Stimulated activated CD4-positive, alpha-beta T cell treated with anti-CD3 and anti-CD28 coated beads, Interleukin-4, amount 100 ng/mL, for 24 hours (primary cell): ENCODE data around the gene SIGLEC14.
"Not testable (repeated sequence)": the region's sequence is repeated elsewhere in the genome, so short reads cannot be mapped to it uniquely, and the experiment has no call there.

Experiments
- DNase-seq: peaks from one replicate; pipeline ENCODE4 v3.0.0-alpha.2; 2020

SIGLEC14 gene

GRCh38 chr19:51668216-51668615, 21.6 kb upstream of the SIGLEC14 start:
- DNase-seq: no peak

GRCh38 chr19:51664997-51665396, 18.4 kb upstream of the SIGLEC14 start:
- no peak for DNase-seq

DNA sequence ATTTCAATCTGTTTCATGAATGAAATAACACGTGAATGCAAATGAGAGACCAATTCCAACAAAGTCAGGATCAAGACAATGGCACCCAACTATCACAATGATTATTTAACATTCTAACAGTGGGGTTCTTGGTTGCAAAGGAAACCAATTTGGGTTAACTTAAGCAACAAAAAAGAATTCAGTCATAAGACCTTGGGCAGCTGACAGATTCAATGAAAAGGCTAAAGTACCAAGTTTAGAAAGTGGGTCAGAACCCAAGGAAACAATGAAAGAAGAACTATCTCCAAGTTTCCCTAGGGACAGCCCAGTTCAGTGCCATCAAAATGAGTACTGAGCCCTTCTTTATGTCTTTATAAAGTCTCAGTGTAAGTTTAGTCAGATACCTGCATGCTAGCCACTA, 17.5 kb upstream of the SIGLEC14 start:
- no peak for DNase-seq

DNA sequence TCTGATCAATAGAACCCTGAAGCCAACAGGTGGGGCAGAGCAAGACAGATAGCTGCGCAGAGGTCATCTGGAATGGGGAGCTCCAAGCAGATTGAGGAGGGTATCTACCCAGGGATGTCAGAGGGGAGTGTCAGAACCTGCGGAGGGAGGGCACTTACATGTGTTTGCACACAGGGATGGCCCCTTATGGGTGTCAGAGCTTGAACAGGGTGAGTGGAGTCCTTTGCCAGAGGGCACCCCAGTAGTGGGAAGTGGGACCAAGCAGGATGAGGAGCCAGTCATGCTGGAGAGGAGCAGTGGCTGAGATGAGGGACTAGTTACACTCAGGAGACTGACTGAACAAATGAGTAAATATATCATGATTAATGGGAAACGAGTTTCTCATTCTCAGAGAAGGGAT, 17.0 kb upstream of the SIGLEC14 start:
- no peak for DNase-seq

- peak; percentile 68 for DNase-seq
Measured at GRCh38 chr19:51660975-51661600, 14.5 kb upstream of the SIGLEC14 start.

DNA sequence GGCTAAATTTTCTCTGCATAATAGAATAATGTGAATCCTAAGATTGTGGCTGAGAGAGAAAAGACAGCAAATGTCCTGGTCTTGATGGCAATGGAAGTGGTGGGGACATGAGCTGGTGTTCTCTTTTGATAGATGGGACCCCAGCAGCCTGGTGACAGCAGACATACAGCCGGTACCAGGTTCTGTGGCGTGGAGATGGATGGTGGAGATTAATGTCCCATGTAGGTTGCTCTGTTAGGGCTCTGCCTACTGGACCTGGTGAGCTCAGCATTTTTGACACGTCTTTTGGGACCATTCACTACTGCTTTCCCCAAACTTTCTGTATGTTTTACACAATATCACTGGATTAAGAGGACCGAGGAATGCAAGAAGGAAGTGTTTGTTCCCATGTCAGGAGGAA, 8.2 kb upstream of the SIGLEC14 start:
- DNase-seq: no peak

- no peak for DNase-seq
Measured at GRCh38 chr19:51653162-51653561, 6.5 kb upstream of the SIGLEC14 start.

DNA sequence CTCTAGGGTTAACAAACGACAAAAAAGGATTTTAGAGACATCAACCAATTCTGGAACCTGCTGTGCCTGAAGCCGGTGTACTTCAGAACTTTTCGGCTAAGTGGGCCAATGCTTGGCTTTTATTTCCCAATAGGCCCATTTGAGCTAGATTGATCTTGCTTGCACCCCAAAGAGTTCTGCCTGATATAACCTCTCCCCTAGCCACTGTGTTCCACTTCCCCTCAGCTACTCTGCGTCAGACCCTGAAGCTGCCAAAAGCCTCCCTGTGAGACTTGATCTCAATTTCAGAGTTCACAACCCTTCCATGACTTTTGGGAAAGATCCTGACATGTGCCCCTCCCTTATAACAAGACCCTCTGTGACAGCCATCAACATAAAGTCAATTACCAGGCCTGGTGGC, 5.6 kb upstream of the SIGLEC14 start:
- no peak for DNase-seq

DNA sequence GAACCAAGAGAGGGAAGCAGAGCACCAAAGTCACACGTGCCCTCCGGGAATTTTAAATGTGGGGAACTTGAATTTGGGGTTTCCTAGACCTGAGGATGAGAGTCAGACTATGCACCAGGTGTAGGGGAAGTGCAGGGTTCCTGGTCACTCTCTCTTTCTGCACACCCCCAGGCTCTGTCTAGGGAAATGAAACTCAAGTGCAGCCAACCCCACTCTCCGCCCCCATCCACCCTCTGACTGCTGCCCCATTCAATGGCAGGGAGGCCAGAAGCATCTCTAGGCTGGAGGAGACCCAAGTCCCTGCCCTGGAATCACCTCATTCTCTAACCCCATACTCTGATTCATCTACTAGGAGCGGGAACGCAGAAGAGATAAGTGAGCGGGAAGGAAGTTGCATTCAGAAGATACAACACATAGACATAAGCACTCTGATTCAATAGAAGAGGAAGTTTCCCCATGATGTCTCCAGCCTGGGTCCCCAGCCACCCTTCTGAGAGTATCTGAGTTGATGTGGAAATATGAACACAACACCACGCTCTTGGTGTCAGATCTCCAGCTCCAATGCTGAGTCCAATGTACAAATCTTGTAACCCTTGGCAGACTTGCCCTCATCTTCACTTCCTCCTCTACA, 4.7 kb upstream of the SIGLEC14 start:
- no peak for DNase-seq

DNA sequence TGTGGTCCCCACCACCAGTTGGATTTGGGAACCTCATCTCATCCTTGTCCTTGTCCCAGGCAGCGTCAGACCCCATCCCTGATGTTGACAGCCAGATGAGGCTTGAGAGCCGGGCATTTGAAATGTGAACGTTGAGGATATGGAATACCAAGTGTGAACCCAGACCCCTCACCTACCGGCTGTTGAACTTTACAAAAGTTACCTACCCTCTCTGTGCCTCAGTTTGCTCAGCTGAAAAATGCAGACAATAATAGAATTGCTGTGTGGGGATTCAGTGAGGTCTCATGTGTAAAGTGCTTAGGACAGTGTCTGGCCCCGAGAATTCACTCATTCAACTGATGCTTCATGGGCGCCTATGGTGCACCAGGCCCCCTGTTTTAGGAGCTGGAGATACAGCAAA, 693 bp upstream of the SIGLEC14 start:
- no peak for DNase-seq

GRCh38 chr19:51644636-51645271, 1.9 kb downstream of the SIGLEC14 start:
- no peak for DNase-seq

DNA sequence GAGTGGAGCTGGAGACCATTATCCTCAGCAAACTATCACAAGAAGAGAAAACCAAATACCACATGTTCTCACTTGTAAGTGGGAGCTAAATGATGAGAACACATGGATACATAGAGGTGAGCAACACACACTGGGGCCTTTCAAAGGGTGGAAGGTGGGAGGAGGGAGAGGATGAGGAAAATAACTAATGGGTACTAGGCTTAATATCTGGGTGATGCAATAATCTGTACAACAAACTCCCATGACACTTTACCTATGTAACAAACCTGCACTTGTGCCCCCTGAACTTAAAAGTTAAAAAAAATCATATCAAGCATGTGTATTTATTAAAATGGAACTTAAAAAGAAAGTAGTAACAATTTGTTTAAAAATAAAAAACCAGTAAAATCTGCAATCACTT, 5.0 kb downstream of the SIGLEC14 start:
- no peak for DNase-seq

DNA sequence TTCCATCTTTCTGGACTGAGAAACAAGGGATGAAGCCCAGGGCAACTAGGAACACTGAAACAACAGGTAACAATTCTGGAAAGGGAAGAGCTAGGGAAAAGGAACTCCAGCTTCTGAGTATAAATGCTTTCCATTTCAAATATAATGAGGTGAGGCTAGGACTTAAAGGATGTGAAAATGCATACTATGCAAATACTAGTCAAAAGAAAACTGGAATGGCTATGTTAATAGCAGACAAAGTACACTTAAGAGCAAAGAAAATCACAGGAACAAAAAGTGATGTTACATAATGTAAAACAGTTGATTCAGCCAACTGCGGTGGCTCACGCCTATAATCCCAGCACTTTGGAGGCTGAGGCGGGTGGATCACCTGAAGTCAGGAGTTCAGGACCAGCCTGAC, 6.2 kb downstream of the SIGLEC14 start:
- DNase-seq: no peak

- DNase-seq: no peak
Measured at GRCh38 chr19:51639916-51640315, 6.7 kb downstream of the SIGLEC14 start.

DNA sequence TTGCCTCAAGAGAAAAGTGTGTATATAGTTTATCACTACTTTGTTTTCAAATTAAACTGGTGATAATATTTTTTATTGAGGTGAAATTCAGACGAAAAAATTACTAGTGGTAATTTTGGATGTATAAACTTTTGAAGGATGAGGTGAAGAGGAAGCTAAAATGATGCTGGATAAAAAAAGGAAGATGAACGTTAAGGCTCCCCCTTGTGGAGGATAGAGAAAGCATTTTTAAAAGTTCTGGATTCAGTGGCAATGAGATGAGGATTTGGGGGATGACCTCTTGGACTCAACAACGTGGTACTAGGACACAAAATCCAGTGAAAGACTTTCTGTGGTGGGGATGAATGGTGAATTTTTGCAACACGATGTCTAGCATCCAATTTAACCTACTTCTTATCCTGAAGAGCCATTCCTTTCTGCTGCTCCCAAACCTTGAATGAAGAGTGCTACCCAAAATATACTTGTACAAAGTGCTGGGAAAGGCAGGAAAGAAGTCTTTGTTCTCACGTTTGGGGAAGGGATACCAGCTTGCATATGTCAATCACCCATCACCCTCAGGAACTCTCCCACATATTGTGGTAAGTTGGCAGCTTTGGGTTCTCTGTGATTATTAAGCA, 9.2 kb downstream of the SIGLEC14 start:
- no peak for DNase-seq

GRCh38 chr19:51632126-51632525, 14.5 kb downstream of the SIGLEC14 start:
- no peak for DNase-seq

GRCh38 chr19:51630315-51630714, 16.3 kb downstream of the SIGLEC14 start, which contains the start of gene SIGLEC5:
Gene SIGLEC5, minus strand, starts transcription at chr19:51630401. Its CDS starts 66 bp downstream, at chr19:51630335.
- DNase-seq: not testable (repeated sequence)

- DNase-seq: no peak
Measured at GRCh38 chr19:51628153-51628939, 18.3 kb downstream of the SIGLEC14 start.

GRCh38 chr19:51627491-51628138, 19.0 kb downstream of the SIGLEC14 start:
- DNase-seq: no peak

- no peak for DNase-seq
Measured at GRCh38 chr19:51626675-51627074, 19.9 kb downstream of the SIGLEC14 start.

- no peak for DNase-seq
Measured at GRCh38 chr19:51621178-51621577, 25.4 kb downstream of the SIGLEC14 start.

- DNase-seq: no peak
Measured at GRCh38 chr19:51615991-51616390, 30.6 kb downstream of the SIGLEC14 start.

DNA sequence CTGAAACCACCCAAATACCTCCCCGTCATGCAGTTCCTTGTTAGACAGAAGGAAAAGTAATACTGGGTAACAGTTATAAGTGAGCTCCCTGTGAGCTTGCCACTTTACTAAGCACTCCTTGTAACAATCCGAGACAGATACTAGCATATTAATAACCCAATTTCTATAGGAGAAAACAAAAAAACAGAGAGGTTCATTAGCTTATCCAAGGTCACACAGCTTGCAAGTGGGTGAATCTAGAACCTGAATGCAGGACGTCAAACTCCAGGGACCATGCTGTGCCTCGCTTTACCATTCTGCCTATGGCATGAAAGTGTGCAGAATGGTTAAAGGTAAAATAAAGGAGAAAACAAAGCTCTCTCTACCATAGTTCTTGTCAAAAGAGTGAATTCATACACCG, 31.8 kb downstream of the SIGLEC14 start:
- DNase-seq: no peak
